HL-60 (cell line): Measurements from ENCODE around the gene ACADM.
A peak's percentile ranks its signal among the peaks of the same experiment; 100 is the strongest.
"Not testable (repeated sequence)": the region's sequence is repeated elsewhere in the genome, so short reads cannot be mapped to it uniquely, and the experiment has no call there.

Source experiments
- DNase-seq, 2 experiments: peaks; one replicate each; pipeline ENCODE4 v3.0.0-alpha.2; 2010 to 2020; ENCODE audit warnings: low read depth in 1 of 2, low spot score in 1 of 2
- H3K27ac ChIP-seq: fragments of 250-450 bp; sonication (Bioruptor Pico); replicated peaks from 2 replicates; pipeline ENCODE4 v1.5.1; 2020; ENCODE audit warnings: mild to moderate bottlenecking, moderate library complexity
- H3K27me3 ChIP-seq: fragments of 250-450 bp; sonication (Bioruptor Pico); 2 replicates; pipeline ENCODE4 v1.5.1; 2021; ENCODE audit warnings: mild to moderate bottlenecking, moderate library complexity; ENCODE audit not compliant: insufficient read depth, poor library complexity, severe bottlenecking
- H3K4me3 ChIP-seq: replicated peaks from 2 replicates; pipeline ENCODE4 v1.5.1; 2011; ENCODE audit warnings: mild to moderate bottlenecking, control low read depth, low read length; ENCODE audit not compliant: insufficient read depth
- GABPA ChIP-seq: IDR thresholded peaks from 2 replicates; pipeline ENCODE4 v1.6.1; 2012; ENCODE audit warnings: low read depth
- POLR2AphosphoS5 ChIP-seq: IDR thresholded peaks from 2 replicates; pipeline ENCODE4 v1.6.1; 2012; ENCODE audit warnings: low read depth
- SPI1 ChIP-seq: IDR thresholded peaks from 2 replicates; pipeline ENCODE4 v1.6.1; 2012; ENCODE audit warnings: low read depth, mild to moderate bottlenecking, borderline replicate concordance
- TF ChIP-seq, protein P1 (sequence below): IDR thresholded peaks from one replicate; pipeline ENCODE4 v1.5.1; 2011; ENCODE audit warnings: low read length, control low read depth, inconsistent platforms; ENCODE audit not compliant: insufficient read depth
- TF ChIP-seq, protein P2 (sequence below): IDR thresholded peaks from 2 replicates; pipeline ENCODE4 v1.6.1; 2012; ENCODE audit warnings: low read depth; ENCODE audit not compliant: insufficient replicate concordance

The ACADM gene

DNA sequence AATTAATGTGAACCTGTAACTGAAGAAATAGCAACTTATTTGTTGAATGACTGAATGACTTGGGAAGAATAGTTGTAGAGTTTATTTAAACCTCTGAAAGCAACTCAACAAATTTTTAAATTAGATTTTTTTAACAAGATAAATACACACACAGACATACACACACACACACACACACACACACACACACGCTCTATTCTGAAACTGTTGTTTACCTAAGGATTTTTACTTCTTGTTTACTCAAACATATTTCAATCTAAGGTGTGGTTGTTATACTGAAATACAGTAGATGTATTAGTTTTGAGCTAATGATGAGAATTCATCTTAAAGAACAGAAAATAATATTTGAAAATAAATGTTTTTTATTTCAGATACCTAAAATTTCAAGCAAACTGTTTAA is 11.5 kb downstream of the ACADM start:
- Histone ChIP-seq H3K27me3 (no peaks in the 10 kb centered on the region), H3K4me3 (no peak overlapping the region), H3K27ac (no peak overlapping the region)
- DNase-seq: no peak
- TF ChIP-seq, protein P1, sequence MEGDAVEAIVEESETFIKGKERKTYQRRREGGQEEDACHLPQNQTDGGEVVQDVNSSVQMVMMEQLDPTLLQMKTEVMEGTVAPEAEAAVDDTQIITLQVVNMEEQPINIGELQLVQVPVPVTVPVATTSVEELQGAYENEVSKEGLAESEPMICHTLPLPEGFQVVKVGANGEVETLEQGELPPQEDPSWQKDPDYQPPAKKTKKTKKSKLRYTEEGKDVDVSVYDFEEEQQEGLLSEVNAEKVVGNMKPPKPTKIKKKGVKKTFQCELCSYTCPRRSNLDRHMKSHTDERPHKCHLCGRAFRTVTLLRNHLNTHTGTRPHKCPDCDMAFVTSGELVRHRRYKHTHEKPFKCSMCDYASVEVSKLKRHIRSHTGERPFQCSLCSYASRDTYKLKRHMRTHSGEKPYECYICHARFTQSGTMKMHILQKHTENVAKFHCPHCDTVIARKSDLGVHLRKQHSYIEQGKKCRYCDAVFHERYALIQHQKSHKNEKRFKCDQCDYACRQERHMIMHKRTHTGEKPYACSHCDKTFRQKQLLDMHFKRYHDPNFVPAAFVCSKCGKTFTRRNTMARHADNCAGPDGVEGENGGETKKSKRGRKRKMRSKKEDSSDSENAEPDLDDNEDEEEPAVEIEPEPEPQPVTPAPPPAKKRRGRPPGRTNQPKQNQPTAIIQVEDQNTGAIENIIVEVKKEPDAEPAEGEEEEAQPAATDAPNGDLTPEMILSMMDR: no peak
- TF ChIP-seq POLR2AphosphoS5: no peak

DNA sequence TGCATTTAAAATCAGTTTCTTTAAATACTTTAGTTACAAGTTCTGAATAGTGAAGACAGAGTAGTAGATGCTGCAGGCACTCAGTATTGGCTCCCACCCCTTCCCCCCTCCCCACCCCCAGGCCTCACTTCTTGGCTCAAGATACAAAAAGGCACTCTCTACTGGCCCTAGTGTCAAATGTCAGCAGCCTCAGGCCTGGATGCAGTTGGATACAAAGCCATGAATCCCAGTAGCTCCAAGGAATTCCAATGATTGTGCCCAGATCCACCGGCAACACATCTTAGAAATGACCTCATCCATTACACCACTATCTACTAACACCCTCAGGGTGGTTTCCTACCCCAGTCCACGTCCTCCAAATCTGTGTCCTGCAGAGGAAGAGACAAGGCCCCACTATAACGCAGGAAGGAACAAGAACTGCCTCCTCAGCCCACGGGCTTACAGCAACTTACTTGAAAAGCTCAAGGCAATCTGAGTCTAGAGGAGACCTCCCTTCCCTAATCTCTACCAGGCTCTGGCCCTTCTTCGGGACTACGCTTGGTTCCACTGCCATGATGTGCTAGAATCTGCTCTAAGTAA is 17.6 kb downstream of the ACADM start:
- H3K27me3 ChIP-seq: no peaks in the 10 kb centered on the region
- DNase-seq: no peak
- TF ChIP-seq, protein P1: no peak
- TF ChIP-seq POLR2AphosphoS5: no peak
- no peak for TF ChIP-seq GABPA
- TF ChIP-seq SPI1: no peak
- TF ChIP-seq, protein P2, sequence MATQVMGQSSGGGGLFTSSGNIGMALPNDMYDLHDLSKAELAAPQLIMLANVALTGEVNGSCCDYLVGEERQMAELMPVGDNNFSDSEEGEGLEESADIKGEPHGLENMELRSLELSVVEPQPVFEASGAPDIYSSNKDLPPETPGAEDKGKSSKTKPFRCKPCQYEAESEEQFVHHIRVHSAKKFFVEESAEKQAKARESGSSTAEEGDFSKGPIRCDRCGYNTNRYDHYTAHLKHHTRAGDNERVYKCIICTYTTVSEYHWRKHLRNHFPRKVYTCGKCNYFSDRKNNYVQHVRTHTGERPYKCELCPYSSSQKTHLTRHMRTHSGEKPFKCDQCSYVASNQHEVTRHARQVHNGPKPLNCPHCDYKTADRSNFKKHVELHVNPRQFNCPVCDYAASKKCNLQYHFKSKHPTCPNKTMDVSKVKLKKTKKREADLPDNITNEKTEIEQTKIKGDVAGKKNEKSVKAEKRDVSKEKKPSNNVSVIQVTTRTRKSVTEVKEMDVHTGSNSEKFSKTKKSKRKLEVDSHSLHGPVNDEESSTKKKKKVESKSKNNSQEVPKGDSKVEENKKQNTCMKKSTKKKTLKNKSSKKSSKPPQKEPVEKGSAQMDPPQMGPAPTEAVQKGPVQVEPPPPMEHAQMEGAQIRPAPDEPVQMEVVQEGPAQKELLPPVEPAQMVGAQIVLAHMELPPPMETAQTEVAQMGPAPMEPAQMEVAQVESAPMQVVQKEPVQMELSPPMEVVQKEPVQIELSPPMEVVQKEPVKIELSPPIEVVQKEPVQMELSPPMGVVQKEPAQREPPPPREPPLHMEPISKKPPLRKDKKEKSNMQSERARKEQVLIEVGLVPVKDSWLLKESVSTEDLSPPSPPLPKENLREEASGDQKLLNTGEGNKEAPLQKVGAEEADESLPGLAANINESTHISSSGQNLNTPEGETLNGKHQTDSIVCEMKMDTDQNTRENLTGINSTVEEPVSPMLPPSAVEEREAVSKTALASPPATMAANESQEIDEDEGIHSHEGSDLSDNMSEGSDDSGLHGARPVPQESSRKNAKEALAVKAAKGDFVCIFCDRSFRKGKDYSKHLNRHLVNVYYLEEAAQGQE: no peak
- no peak overlapping the region for H3K27ac ChIP-seq
- H3K4me3 ChIP-seq: no peak overlapping the region

DNA sequence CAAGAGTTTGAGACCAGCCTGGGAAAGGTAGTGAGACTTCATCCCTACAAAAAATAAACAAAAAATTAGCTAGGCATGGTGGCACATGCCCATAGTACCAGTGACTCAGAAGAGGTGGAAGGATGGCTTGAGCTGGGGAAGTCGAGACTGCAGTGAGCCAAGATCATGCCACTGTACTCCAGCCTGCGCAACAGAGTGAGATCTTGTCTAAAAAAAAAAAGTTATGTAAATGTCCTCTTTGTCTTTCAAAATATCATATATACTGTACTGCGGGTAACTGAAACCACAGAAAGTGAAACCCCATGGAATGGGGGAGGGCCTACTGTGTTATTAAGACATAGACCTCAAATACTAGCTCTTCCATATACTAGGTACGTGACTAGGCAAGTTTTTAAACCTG is 20.8 kb downstream of the ACADM start:
- no peak overlapping the region for H3K4me3 ChIP-seq
- no peaks in the 10 kb centered on the region for H3K27me3 ChIP-seq
- peak; percentile 61 to 87 for DNase-seq
- peak overlapping the region; percentile 45; the same call in 1 of the 2 replicates for H3K27ac ChIP-seq
- peak; percentile 61 for TF ChIP-seq POLR2AphosphoS5
- TF ChIP-seq, protein P1: no peak

DNA sequence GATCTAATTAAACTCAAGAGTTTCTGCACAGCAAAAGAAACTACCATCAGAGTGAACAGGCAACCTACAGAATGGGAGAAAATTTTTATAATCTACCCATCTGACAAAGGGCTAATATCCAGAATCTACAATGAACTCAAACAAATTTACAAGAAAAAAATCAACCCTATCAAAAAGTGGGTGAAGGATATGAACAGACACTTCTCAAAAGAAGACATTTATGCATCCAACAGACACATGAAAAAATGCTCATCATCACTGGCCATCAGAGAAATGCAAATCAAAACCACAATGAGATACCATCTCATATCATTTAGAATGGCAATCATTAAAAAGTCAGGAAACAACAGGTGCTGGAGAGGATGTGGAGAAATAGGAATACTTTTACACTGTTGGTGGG is 32.7 kb downstream of the ACADM start:
- H3K27ac ChIP-seq, H3K27me3 ChIP-seq, DNase-seq, H3K4me3 ChIP-seq: not testable (repeated sequence)

DNA sequence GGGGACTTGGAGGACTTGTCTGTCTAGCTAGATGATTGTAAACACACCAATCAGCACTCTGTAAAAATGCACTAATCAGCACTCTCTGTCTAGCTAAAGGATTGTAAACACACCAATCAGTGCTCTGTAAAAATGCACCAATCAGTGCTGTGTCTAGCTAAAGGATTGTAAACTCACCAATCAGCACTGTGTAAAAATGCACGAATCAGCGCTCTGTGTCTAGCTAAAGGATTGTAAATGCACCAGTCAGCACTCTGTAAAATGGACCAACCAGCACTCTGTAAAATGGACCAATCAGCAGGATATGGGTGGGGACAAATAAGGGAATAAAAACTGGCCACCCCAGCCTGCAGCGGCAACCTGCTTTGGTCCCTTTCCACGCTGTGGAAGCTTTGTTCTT is 34.0 kb downstream of the ACADM start:
- DNase-seq, H3K27ac ChIP-seq, H3K4me3 ChIP-seq, H3K27me3 ChIP-seq: not testable (repeated sequence)

DNA sequence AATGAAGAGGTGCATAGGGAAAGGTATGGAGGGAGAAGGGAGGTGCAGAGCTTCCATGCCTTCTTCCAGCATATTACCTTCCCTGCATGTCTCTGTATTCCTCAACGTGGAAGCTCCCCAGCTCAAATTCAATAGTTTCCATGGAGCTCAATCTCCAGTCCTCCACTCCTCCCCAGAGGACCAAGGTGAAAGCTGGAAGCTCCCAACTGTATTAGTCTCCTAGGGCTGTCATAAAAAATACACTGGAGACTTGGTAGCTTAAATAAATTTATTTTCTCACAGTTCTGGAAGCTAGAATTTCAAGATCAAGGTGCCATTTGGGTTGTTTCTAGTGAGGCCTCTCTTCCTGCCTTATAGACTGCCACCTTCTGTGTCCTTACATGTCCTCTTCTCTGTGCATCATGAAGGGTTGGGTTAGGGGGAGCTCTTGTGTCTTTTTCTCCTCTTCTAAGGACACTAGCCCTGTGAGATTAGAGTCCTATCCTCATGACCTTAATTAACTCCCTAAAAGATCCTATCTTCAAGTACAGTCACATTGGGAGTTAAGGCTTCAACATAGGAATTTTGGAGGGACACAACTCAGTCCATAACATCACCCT is 39.6 kb downstream of the ACADM start:
- H3K27ac ChIP-seq: no peak overlapping the region
- TF ChIP-seq POLR2AphosphoS5 (no peak), GABPA (no peak), SPI1 (no peak)
- TF ChIP-seq, protein P1: no peak
- TF ChIP-seq, protein P2: no peak
- H3K4me3 ChIP-seq: no peak overlapping the region
- DNase-seq: no peak
- no peaks in the 10 kb centered on the region for H3K27me3 ChIP-seq
